Left forelimb (tissue), 1 donor: ENCODE measurements around the gene SLC39A10.
A peak's percentile ranks its signal among the peaks of the same experiment; 100 is the strongest.
"Not testable (repeated sequence)": the region's sequence is repeated elsewhere in the genome, so short reads cannot be mapped to it uniquely, and the experiment has no call there.

Source experiments
- DNase-seq: peaks from one replicate; pipeline ENCODE4 v3.0.0-alpha.2; 2018; ENCODE audit warnings: low spot score

Gene SLC39A10

GRCh38 chr2:195644708-195645107 lies 12.3 kb upstream of the SLC39A10 start:
- not testable (repeated sequence) for DNase-seq

GRCh38 chr2:195645413-195645812 lies 11.6 kb upstream of the SLC39A10 start:
- no peak for DNase-seq

GRCh38 chr2:195646424-195646823 lies 10.6 kb upstream of the SLC39A10 start:
- DNase-seq, result no peak

- DNase-seq, result no peak
Measured at GRCh38 chr2:195647302-195647701, 9.7 kb upstream of the SLC39A10 start.

- DNase-seq, result not testable (repeated sequence)
Measured at GRCh38 chr2:195648370-195648769, 8.7 kb upstream of the SLC39A10 start.

GRCh38 chr2:195648787-195649186 lies 8.2 kb upstream of the SLC39A10 start:
- DNase-seq, result no peak

GRCh38 chr2:195649629-195650190 lies 7.3 kb upstream of the SLC39A10 start:
- DNase-seq, result no peak

GRCh38 chr2:195651046-195651445 lies 6.0 kb upstream of the SLC39A10 start:
- DNase-seq, result no peak

- no peak for DNase-seq
Measured at GRCh38 chr2:195652911-195653310, 4.1 kb upstream of the SLC39A10 start.

GRCh38 chr2:195656161-195656858 lies 716 bp upstream of the SLC39A10 start:
- DNase-seq, result no peak

- DNase-seq, result peak; percentile 82
Measured at GRCh38 chr2:195657634-195658540, 861 bp downstream of the SLC39A10 start.

- DNase-seq, result no peak
Measured at GRCh38 chr2:195658541-195658890, 1.5 kb downstream of the SLC39A10 start.

GRCh38 chr2:195659114-195659513 lies 2.1 kb downstream of the SLC39A10 start:
- DNase-seq, result no peak

GRCh38 chr2:195659982-195660890 lies 3.2 kb downstream of the SLC39A10 start:
- no peak for DNase-seq

- no peak for DNase-seq
Measured at GRCh38 chr2:195662138-195662537, 5.1 kb downstream of the SLC39A10 start.

- DNase-seq, result no peak
Measured at GRCh38 chr2:195663007-195663406, 6.0 kb downstream of the SLC39A10 start.

GRCh38 chr2:195664528-195664927 lies 7.5 kb downstream of the SLC39A10 start:
- DNase-seq, result no peak

GRCh38 chr2:195665153-195665552 lies 8.1 kb downstream of the SLC39A10 start:
- not testable (repeated sequence) for DNase-seq

- DNase-seq, result no peak
Measured at GRCh38 chr2:195666113-195666712, 9.2 kb downstream of the SLC39A10 start.

GRCh38 chr2:195667974-195668373 lies 10.9 kb downstream of the SLC39A10 start:
- no peak for DNase-seq

GRCh38 chr2:195670191-195670590 lies 13.2 kb downstream of the SLC39A10 start:
- DNase-seq, result no peak
